ENCODE data around the gene SPOCK3. TPM values are rescaled to one million over a fixed set of nuclear protein-coding genes. Genes with fewer than 3 reads are reported as not detected.

SPOCK3 gene
- total RNA-seq, 1 experiment from 2014 or later: 1.9 TPM

GRCh38 chr4:167185465-167185864 is 48.8 kb downstream of the SPOCK3 start:
- no peaks in the 10 kb centered on the region for H3K9me2 ChIP-seq (replicated peaks; ENCODE audit: low read length)
- no peaks in the 10 kb centered on the region for H3K9me3 ChIP-seq (ENCODE audit: low read length)
- H3K27me3 ChIP-seq (ENCODE audit: low read length): no peaks in the 10 kb centered on the region
- ATAC-seq: no peak
- no peaks in the 10 kb centered on the region for H3K36me3 ChIP-seq (ENCODE audit: low read depth, low read length)
- H3F3A ChIP-seq (ENCODE audit: low read length, unreplicated experiment): no peaks in the 10 kb centered on the region
- H3K4me3 ChIP-seq (ENCODE audit: low read length): no peak overlapping the region
- no peaks in the 10 kb centered on the region for H3K79me2 ChIP-seq (ENCODE audit: low read length)
- intact Hi-C loops (cut with micrococcal nuclease): no loop called here
- no TSS peak for BruUV-seq (replicated peaks)
- no peak overlapping the region for H3K4me2 ChIP-seq (ENCODE audit: low read length)
- TF ChIP-seq CTCF (conservative IDR thresholded peaks at IDR 0.05; ENCODE audit: low read depth, low read length) (no peak), EZH2 (IDR thresholded peaks at IDR 0.05; ENCODE audit: low read length, unreplicated experiment) (no peak), EZH2phosphoT487 (IDR thresholded peaks at IDR 0.05; ENCODE audit: borderline replicate concordance, low read length) (no peak)
- no peak overlapping the region for H3K9ac ChIP-seq (ENCODE audit: low read length)
- DNase-seq: peak; percentile 64
- H4K20me1 ChIP-seq (ENCODE audit: low read length): no peaks in the 10 kb centered on the region
- no peak overlapping the region for H2AFZ ChIP-seq (ENCODE audit: low read length)
- CTCF ChIA-PET: no interaction called here
- H3K27ac ChIP-seq (ENCODE audit: low read length): no peak overlapping the region
- H3K4me1 ChIP-seq (ENCODE audit: insufficient read depth, low read length): peaks cover 14% of the 10 kb centered on the region
- POLR2A ChIA-PET (ENCODE audit: unreplicated experiment): no interaction called here

GRCh38 chr4:167183036-167183435 is 51.3 kb downstream of the SPOCK3 start:
- Histone ChIP-seq H2AFZ (ENCODE audit: low read length) (no peak overlapping the region), H3F3A (ENCODE audit: low read length, unreplicated experiment) (no peaks in the 10 kb centered on the region), H3K9ac (ENCODE audit: low read length) (no peak overlapping the region), H3K9me2 (replicated peaks; ENCODE audit: low read length) (no peaks in the 10 kb centered on the region), H3K4me1 (ENCODE audit: insufficient read depth, low read length) (peaks cover 8% of the 10 kb centered on the region), H3K9me3 (ENCODE audit: low read length) (no peaks in the 10 kb centered on the region), H4K20me1 (ENCODE audit: low read length) (no peaks in the 10 kb centered on the region), H3K4me3 (ENCODE audit: low read length) (no peak overlapping the region), H3K36me3 (ENCODE audit: low read depth, low read length) (no peaks in the 10 kb centered on the region), H3K27ac (ENCODE audit: low read length) (no peak overlapping the region), H3K4me2 (ENCODE audit: low read length) (no peak overlapping the region), H3K27me3 (ENCODE audit: low read length) (no peaks in the 10 kb centered on the region), H3K79me2 (ENCODE audit: low read length) (no peaks in the 10 kb centered on the region)
- ChIA-PET CTCF (no interaction called here), POLR2A (ENCODE audit: unreplicated experiment) (no interaction called here)
- no TSS peak for BruUV-seq (replicated peaks)
- no peak for ATAC-seq
- no peak for TF ChIP-seq EZH2phosphoT487 (IDR thresholded peaks at IDR 0.05; ENCODE audit: borderline replicate concordance, low read length)
- TF ChIP-seq CTCF (conservative IDR thresholded peaks at IDR 0.05; ENCODE audit: low read depth, low read length): no peak
- TF ChIP-seq EZH2 (IDR thresholded peaks at IDR 0.05; ENCODE audit: low read length, unreplicated experiment): no peak
- intact Hi-C loops (cut with micrococcal nuclease): no loop called here
- DNase-seq: no peak

GRCh38 chr4:167177925-167178324 is 56.4 kb downstream of the SPOCK3 start:
- Histone ChIP-seq H3K4me1 (ENCODE audit: insufficient read depth, low read length) (no peaks in the 10 kb centered on the region), H2AFZ (ENCODE audit: low read length) (no peak overlapping the region), H3K9ac (ENCODE audit: low read length) (no peak overlapping the region), H3K27me3 (ENCODE audit: low read length) (no peaks in the 10 kb centered on the region), H3F3A (ENCODE audit: low read length, unreplicated experiment) (no peaks in the 10 kb centered on the region), H3K79me2 (ENCODE audit: low read length) (no peaks in the 10 kb centered on the region), H3K9me2 (replicated peaks; ENCODE audit: low read length) (no peaks in the 10 kb centered on the region), H3K4me3 (ENCODE audit: low read length) (no peak overlapping the region), H3K27ac (ENCODE audit: low read length) (no peak overlapping the region), H3K4me2 (ENCODE audit: low read length) (no peak overlapping the region), H3K9me3 (ENCODE audit: low read length) (no peaks in the 10 kb centered on the region), H3K36me3 (ENCODE audit: low read depth, low read length) (no peaks in the 10 kb centered on the region), H4K20me1 (ENCODE audit: low read length) (no peaks in the 10 kb centered on the region)
- POLR2A ChIA-PET (ENCODE audit: unreplicated experiment): no interaction called here
- CTCF ChIA-PET: no interaction called here
- TF ChIP-seq EZH2phosphoT487 (IDR thresholded peaks at IDR 0.05; ENCODE audit: borderline replicate concordance, low read length) (no peak), EZH2 (IDR thresholded peaks at IDR 0.05; ENCODE audit: low read length, unreplicated experiment) (no peak), CTCF (conservative IDR thresholded peaks at IDR 0.05; ENCODE audit: low read depth, low read length) (no peak)
- intact Hi-C loops (cut with micrococcal nuclease): no loop called here
- DNase-seq (no peak), ATAC-seq (no peak)
- BruUV-seq (replicated peaks): no TSS peak

All from PC-3 (cell line).